H1 (cell line): ENCODE data around the gene CWC15. TPM values are rescaled to one million over a fixed set of nuclear protein-coding genes. Genes with fewer than 3 reads are reported as not detected.

Source experiments
- BRCA1 ChIP-seq: IDR thresholded peaks from 2 replicates; pipeline ENCODE4 v1.6.1; 2012; ENCODE audit warnings: low read depth, low read length, improper control_type of control experiment
- CHD1 ChIP-seq: IDR thresholded peaks from 2 replicates; pipeline ENCODE4 v1.6.1; 2012; ENCODE audit warnings: low read depth, low read length, improper control_type of control experiment
- CHD7 ChIP-seq: fragments of 300-600 bp; sonication (generic); IDR thresholded peaks from 2 replicates; pipeline ENCODE4 v1.7.1; 2012; ENCODE audit warnings: low read length, moderate library complexity, mild to moderate bottlenecking, inconsistent platforms; ENCODE audit not compliant: insufficient replicate concordance
- CREB1 ChIP-seq: IDR thresholded peaks from 2 replicates; pipeline ENCODE4 v1.6.1; 2012; ENCODE audit warnings: inconsistent platforms
- CTBP2 ChIP-seq: IDR thresholded peaks from 2 replicates; pipeline ENCODE4 v1.7.0; 2011; ENCODE audit warnings: borderline replicate concordance, mild to moderate bottlenecking, moderate library complexity, mixed read lengths, low read length; ENCODE audit not compliant: insufficient read depth, insufficient read length
- HDAC2 ChIP-seq, 2 experiments: fragments of 300-600 bp in 1 of 2; sonication (generic) in 1 of 2; IDR thresholded peaks; 2 replicates each; pipeline ENCODE4 v1.6.1; 2011 to 2012; ENCODE audit warnings: low read depth in 2 of 2, low read length in 2 of 2, mild to moderate bottlenecking in 2 of 2, moderate library complexity in 2 of 2, borderline replicate concordance in 1 of 2, inconsistent platforms in 1 of 2
- MAX ChIP-seq: IDR thresholded peaks from 2 replicates; pipeline ENCODE4 v1.6.1; 2012; ENCODE audit warnings: inconsistent platforms
- RNF2 ChIP-seq: fragments of 200-900, 300-1000 bp; sonication (generic); IDR thresholded peaks from 2 replicates; pipeline ENCODE4 v1.7.1; 2016; ENCODE audit warnings: borderline replicate concordance, low read depth, mild to moderate bottlenecking, antibody characterized with exemption, low read length; ENCODE audit not compliant: poor library complexity, severe bottlenecking; ENCODE audit errors: missing control alignments
- SIRT6 ChIP-seq: IDR thresholded peaks from one replicate; pipeline ENCODE4 v1.7.1; 2012; ENCODE audit warnings: low read length, inconsistent platforms
- YY1 ChIP-seq: IDR thresholded peaks from 2 replicates; pipeline ENCODE4 v1.6.1; 2011; ENCODE audit warnings: low read depth, mild to moderate bottlenecking, low read length
- polyA plus RNA-seq, 7 experiments: library from polyadenylated mRNA; depleted of rRNA in 3 of 7; stranded (reverse) in 5 of 7; unstranded in 2 of 7; fragments of >200 nt in 5 of 7; fragments of 200-250 nt in 2 of 7; gene quantifications; 1 replicate in 5 of 7; 2 replicates in 1 of 7; 4 replicates in 1 of 7; pipeline versions ENCODE4 v1.2.1 to v1.2.3, GENCODE V29; 2011 to 2013; ENCODE audit warnings: missing spikeins in 2 of 7, mixed read lengths in 2 of 7
- total RNA-seq: library from RNA; stranded (reverse); fragmentation: NEBNext Ultra II Directional; extraction: Animal tissue kit (Norgen Biotek cat#: 25700); gene quantifications from 2 replicates; pipeline ENCODE4 v1.2.1, GENCODE V29; 2021

Gene CWC15
- total and polyA plus RNA-seq, 2 of the 8 experiments (the other 6 are each of a cell fraction or from before 2014, with no cell fraction given) = 15.7 to 59.4 TPM

GRCh38 chr11:94912806-94913205, 60.5 kb downstream of the CWC15 start (continued):
- TF ChIP-seq CHD7 (no peak), BRCA1 (no peak), CHD1 (no peak), HDAC2 (IDR thresholded peaks at IDR 0.05; ENCODE audit: borderline replicate concordance in 1 of 2, low read depth in 2 of 2, low read length in 2 of 2) (no peak), CREB1 (no peak), RNF2 (no peak), MAX (no peak), SIRT6 (no peak), CTBP2 (no peak), YY1 (no peak)
